T follicular helper cell (primary cell): ENCODE measurements around the gene ORC3.
"Not testable (repeated sequence)": the region's sequence is repeated elsewhere in the genome, so short reads cannot be mapped to it uniquely, and the experiment has no call there.

Experiments
- DNase-seq: peaks from one replicate; pipeline ENCODE4 v3.0.0-alpha.2; 2020; ENCODE audit warnings: low read depth

Gene ORC3

DNA sequence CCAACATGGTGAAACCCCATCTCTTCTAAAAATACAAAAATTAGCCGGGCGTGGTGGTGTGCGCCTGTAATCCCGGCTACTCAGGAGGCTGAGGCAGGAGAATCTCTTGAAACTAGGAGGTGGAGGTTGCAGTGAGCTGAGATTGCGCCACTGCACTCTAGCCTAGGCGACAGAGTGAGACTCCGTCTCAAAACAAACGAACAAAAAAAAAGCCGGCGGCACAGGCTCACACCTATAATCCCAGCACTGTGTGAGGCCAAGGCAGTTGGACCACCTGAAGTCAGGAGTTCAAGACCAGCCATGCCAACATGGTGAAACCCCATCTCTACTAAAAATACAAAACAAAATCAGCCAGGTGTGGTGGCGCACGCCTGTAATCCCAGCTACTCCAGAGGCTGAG, 106.9 kb downstream of the ORC3 start:
- not testable (repeated sequence) for DNase-seq

DNA sequence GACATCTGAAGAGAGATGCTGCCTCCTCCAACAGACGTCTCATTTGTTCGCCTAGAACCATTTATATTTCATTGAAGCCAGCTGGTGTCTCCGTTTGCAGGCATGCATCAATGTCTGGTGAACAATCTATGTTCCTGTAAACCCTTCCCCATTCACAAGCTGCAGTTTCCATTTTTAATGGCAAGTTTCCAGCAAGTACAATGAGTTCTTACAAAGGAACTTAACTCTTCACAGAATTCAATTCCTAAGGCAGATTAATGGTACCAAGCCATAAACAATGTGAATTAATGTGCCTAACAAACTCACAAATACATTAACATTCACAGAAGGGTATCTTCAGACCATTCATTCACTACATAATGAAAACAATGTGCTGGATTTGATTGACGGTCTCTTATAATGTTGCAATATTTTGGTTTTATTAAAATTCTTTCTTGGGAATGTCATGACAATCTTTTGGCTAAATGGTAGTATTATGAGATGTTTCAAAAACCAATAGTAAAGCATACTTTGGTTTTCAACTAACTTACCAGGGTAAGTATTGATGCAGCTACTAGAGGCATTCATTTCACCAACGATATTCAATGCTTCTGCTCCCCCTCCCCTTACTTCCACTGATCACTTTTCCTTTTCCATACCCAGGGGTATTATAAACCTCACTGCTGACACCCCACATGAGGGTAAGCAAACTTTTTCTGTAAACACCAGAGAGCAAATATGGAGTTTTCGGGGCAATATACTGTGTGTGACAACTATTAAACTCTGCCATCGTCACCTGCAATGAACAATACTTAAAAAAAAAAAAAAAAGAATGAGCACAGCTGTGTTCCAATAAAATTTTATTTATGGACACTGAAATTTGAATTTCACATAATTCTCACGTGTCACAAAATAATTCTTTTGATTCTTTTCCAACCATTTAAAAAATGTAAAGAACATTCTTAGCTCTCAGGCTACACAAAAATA, 107.9 kb downstream of the ORC3 start:
- no peak for DNase-seq

DNA sequence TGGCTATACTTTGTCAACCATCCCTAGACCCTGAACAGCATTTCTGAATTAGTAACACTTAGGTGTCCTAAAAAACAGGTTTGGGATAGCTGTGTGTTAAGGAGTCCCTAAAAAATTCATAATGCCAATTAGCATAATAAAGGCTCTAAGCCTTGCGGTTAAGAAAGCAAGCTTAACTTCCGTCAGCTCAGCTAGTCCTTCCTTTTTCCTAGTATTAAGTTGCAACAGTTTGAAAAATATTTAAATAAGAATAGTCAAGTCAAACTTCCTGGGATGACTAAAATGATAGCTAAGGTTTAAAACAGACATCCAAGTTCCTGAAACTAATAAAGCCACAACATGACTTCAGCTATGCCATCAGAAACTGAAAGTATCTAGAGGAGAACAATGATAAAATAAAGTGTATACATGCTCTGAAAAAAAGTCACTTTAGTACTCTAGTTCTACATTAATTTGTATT, 108.6 kb downstream of the ORC3 start:
- DNase-seq, result no peak

DNA sequence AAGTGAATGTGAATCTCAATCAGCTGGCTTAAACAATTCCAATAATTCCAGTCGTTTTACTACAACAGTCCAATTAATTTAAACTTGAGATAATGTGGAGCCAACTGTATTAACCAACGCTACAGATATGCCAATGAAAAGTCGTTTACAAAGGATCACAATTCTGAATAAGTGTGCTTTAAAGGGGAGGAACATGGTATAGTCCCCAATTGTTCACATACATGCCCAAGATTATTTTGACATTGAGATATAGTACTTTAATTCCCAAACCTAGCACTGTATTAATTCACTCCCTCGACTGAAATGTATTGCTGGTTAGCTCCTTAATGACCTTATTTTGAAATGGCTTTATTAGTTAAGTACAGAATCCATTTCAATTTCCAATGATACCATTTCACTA, 109.6 kb downstream of the ORC3 start:
- DNase-seq, result no peak

DNA sequence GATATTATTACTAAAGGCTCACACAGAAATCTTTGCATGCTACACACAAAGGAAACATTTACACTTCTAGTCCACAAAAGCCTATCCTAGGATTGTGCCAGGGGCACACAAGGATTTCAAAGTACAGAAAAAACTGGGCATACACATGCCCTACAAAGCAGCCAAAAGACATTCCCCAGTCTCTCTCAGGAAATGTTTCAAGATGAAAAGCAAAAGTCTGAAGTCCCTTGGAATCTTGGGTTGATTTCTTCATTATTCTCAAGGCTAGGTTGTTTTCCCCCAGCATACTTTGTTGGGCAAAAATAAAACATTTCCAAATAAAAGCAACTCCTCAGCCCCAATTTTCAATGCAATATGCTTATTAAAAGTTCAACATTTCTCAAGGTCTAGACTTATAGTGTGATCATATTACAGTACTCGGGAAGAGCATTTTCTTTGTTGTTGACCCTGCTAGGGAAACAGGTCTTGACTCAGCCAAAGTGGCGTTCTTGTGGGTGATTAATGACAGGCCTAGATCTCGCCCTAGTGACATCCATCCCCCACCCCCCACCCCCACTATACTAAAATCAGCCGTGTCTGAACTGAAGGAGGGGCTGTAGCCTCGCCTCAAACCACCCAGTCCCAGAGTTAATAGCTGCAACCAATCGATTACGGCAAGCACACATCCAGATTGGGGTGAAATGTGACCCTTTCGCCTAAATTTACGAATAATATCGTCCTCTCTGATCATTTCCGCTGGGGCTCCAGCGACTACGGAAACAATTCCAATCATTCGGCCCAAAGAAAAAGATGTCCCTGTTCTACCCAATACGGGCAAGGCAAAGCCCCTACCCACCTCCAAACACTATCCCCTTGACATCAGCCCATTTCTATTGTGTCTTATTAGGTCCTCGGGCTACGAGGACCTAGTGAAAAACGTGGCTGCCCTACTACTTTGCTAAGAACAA, 110.7 kb downstream of the ORC3 start:
- DNase-seq, result peak; percentile 3

DNA sequence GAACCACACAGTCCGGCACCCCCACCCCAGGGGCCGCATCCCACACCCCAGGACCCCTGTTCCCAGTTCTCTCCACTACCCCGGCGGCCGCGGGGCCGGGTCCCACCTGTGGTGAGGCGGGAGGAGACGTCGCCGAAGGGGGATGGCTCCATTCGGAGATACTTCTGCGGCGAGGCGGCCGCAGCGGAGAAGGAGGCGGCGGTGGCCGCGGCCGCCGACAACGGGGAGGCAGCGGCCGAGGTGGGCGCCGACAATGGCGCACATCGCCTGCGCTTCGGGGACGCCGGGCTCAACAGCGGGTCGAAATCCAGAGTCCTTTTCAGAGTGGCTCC, 111.4 kb downstream of the ORC3 start:
- no peak for DNase-seq

DNA sequence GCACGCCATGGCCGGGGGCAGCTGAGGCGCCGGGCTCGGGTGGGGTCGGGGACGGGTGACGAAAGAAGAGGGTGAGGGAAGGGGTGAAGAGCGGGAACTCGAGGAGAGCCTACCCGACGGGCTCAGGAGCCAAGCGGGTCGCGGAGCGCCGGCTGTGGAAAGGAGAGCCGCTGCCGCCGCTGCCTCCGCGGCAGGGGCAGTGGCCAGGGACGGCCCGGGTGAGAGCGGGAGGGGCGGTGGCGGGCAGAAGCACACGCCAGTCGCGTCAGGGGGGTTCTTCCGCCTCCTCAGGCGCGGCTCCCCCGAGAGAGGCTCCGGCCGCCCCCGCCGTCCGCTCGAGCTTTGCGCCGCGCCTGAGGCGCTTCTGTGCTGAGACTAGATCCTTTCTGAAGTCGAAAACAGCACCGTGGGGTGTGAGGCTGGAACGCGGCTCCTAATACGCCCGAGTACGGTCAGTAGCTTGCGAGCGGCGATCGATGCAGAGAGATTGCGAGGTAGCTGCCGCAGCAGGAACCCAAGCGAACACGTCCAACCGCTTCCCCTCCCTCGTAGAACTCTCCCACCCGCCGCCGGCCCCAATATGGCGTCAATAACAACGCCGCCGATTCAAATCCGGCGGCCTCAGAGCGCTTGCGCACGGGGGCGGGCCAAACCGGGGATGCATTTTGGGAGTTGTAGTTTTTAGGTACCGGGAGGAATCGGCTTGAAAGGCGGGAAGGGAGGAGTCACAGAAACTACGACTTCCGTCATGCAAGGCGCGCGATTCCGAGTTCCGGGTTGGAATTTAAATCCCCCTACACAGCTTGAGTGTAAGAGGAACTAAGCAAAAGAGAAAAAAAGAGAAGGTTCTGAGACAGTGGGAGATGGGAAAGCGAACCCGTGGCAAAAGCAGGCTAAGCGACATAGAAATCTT, 112.0 kb downstream of the ORC3 start, which contains the start of gene AKIRIN2:
Gene AKIRIN2 (minus strand): TSS at position 558 of the 913 bp plus-strand sequence. CDS start 549 bp downstream, at position 9.
- peak; percentile 93 for DNase-seq

DNA sequence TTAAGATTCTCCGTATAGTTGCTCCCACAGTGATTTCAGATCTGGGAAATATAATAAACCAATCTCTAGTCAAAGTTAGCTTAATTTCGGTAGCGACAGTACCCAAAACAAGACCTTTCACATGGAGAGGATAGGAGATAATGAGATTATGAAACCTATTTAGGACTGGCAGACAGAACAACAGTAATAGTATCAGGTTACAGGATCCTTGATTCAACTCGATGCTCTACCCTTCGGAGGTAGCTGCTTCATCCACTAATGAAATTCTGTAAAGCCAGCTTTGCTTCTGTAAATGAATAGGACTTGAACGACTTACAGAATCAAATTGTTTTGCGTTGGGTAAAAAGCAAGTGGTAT, 112.6 kb downstream of the ORC3 start:
- DNase-seq, result no peak

DNA sequence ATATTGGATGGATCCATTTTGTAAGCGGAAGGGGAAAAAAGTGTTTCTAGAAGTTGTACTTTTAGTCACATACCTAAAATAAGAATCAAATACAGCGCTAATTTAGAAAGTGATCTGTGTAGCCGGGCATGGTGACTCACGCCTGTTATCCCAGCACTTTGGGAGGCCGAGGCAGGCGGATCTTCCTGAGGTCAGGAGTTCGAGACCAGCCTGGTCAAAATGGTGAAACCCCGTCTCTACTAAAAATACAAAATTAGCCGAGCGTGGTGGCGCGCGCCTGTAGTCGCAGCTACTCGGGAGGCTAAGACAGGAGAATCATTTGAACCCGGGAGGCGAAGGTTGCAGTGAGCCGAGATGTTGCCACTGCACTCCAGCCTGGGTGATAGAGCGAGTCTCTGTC, 113.1 kb downstream of the ORC3 start:
- DNase-seq, result not testable (repeated sequence)

DNA sequence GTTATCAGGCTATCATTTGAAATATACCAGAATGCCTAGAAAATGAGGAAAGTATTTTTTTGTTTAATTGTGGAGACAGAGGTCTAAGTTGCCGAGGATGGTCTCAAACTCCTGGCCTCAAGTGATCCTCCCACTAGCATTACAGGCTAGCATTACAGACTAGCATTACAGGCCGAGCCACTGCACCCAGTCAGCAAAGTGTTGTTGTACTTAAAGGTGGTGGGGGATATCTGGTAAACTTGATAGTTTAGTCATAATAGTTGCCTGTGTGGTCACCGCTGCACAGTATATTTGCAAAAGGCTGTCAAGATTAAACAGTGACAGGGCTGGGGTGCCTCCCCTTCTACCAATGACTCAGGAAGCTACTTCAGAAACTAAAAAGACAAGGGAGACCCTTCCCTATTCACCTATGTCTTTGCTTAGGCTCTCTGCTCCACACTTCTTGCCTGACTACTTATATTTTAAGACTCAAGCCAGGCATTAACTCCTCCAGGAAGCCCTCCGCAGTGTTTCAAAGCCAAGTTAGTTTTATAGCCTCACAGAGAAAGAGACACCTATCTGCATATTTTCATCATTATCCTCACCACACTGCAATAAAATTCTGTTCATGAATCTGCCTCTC, 115.2 kb downstream of the ORC3 start:
- DNase-seq, result no peak

DNA sequence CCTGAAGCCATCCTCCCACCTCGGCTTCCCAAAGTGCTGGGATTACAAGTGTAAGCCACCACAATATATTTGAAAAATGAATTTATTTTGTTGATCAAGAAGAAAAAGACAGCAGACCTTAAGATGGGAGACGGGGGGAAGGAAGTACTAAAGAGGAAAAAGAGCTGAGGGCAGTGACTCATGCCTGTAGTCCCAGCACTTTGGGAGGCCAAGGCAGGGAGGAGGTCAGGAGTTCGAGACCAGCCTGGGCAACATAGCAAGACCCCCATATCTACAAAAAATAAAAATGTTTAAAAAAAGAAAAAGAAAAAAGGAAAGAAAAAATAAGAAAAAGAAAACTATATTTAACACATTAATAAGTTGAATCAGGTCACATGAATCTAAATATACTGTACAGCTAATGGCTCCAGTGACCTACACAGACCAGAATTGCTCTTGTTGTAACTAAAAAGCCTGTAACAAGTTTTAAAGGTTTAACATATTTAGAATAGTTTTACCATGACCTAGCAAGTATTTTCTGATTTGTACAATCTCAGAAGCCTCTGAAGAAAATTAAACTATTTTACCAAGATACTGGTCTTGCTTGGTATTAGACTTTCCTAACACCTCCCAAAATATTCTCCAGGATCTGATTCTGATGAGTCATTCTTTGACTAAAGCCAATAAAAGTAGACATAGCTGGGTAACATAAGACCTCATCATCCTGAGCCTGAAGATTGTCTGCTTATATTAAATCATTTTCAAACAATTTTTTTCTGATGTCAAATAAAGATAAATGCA, 116.4 kb downstream of the ORC3 start:
- DNase-seq, result no peak

DNA sequence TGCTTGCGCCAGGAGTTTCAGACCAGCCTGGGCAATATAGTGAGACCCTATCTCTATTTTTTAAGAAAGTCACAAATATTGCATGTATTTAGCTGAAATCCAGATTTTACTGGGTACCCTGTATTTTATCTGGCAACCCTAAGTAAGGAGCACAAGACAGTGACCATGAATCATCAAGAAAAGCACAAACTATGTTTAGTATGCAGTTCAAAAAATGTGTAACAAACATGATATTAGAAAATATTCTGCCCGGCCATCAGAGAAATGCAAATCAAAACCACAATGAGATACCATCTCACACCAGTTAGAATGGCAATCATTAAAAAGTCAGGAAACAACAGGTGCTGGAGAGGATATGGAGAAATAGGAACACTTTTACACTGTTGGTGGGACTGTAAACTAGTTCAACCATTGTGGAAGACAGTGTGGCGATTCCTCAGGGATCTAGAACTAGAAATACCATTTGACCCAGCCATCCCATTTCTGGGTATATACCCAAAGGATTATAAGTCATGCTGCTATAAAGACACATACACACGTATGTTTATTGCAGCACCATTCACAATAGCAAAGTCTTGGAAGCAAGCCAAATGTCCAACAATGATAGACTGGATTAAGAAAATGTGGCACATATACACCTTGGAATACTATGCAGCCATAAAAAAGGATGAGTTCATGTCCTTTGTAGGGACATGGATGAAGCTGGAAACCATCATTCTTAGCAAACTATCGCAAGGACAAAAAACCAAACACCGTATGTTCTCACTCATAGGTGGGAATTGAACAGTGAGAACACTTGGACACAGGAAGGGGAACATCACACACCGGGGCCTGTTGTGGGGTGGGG, 118.9 kb downstream of the ORC3 start:
- not testable (repeated sequence) for DNase-seq

DNA sequence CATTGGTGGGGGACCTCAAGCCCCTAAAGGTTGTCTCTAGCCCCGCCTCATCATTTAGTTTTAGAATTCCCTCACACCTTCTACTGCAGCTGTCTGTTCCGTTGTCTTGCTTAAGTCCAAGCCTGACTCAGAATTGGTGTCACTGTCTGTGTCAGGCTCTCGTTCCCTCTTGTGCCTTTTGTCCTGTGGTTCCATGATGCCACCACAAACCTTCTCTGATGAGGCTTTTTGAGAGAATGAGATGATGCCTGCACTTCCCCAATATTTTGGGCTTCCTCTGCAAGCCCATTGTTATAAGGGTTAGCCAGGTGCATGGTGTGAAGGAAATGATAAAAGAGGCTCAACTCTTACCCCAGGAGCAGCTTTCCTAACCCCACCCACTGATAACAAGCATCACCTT, 120.2 kb downstream of the ORC3 start:
- no peak for DNase-seq

DNA sequence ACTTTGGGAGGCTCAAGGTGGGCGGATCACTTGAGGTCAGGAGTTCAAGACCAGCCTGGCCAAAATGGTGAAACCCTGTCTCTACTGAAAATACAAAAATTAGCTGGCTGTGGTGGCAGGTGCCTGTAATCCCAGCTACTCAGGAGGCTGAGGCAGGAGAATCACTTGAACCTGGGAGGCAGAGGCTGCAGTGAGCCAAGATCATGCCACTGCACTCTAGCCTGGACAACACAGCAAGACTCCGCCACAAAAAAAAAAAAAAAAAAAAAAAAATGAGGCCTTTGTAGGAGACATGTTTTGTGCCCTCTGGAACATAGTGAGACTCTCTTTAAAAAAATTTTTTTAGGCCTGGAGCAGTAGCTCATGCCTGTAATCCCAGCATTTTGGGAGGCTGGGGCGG, 122.8 kb downstream of the ORC3 start:
- not testable (repeated sequence) for DNase-seq

DNA sequence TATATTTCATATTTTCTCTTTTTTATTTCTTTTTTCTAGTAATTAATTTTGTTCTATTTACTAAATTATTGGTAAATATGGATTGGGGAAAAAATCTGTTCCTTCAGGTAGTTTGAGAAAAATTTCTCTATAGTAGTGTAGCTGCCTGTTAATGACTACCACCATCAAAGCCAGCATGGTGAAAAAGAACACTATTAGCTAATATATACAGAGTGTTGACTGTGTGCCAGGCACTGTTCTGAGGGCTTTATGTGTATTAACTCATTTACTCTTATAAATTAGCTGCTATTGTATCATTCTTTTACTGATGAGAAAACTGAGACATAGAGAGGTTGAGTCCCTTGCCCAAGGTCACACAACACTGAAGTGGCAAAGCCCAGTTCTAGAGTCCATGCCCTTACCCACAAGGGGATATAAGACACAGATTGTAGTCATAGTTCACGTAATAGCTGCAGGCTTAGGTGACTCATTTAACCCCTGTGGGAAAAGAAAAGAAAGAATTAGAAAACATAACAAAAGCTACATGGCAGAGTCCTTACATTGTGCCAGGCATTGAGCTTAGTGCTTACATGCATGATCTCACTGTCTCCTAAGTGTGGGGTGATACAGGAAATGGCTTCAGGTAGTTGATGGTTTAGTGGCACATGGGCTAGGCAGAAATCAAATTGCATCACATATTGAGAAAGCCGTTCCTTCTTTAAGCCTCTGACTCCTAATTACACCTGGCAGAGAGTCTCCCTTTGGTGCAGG, 124.3 kb downstream of the ORC3 start:
- DNase-seq, result no peak
